Neural cell (in vitro differentiated cells): ENCODE measurements around the gene CDH4. TPM values are rescaled to one million over a fixed set of nuclear protein-coding genes. Genes with fewer than 3 reads are reported as not detected.

ENCODE experiments used
- H2AFZ ChIP-seq: fragments of 200-600, 300-800 bp; sonication (generic), shearing (Covaris generic); 2 replicates; pipeline ENCODE4 v1.6.0; 2014; ENCODE audit warnings: low read depth, mild to moderate bottlenecking, antibody characterized with exemption, low read length, moderate library complexity
- H3F3A ChIP-seq: fragments of 200-600 bp; shearing (Covaris generic); 2 replicates; pipeline ENCODE4 v1.6.1; 2016; ENCODE audit warnings: mild to moderate bottlenecking, moderate library complexity, mixed read lengths, antibody characterized with exemption, low read length; ENCODE audit not compliant: insufficient read depth, poor library complexity, severe bottlenecking
- H3K27ac ChIP-seq: fragments of 200-600, 300-800 bp; sonication (generic), shearing (Covaris generic); 2 replicates; pipeline ENCODE4 v1.5.1; 2014; ENCODE audit warnings: mild to moderate bottlenecking, low read length, moderate library complexity
- H3K27me3 ChIP-seq: fragments of 300-800, 200-600 bp; sonication (generic), shearing (Covaris generic); 2 replicates; pipeline ENCODE4 v1.6.0; 2014; ENCODE audit warnings: mild to moderate bottlenecking, low read depth, low read length, moderate library complexity; ENCODE audit not compliant: insufficient read depth
- H3K36me3 ChIP-seq: fragments of 300-800, 200-600 bp; sonication (generic), shearing (Covaris generic); 2 replicates; pipeline ENCODE4 v1.5.1; 2014; ENCODE audit warnings: mild to moderate bottlenecking, antibody characterized with exemption, low read length, moderate library complexity; ENCODE audit not compliant: insufficient read depth
- H3K4me2 ChIP-seq: fragments of 300-800, 200-600 bp; sonication (generic), shearing (Covaris generic); 2 replicates; pipeline ENCODE4 v1.6.0; 2014; ENCODE audit warnings: mild to moderate bottlenecking, low read length
- H3K4me3 ChIP-seq: fragments of 300-800, 200-600 bp; sonication (generic), shearing (Covaris generic); 2 replicates; pipeline ENCODE4 v1.5.1; 2014; ENCODE audit warnings: mild to moderate bottlenecking, low read length, moderate library complexity
- H3K79me2 ChIP-seq: fragments of 200-600 bp; shearing (Covaris generic); replicated peaks from 2 replicates; pipeline ENCODE4 v1.6.0; 2014; ENCODE audit warnings: mild to moderate bottlenecking, low read length, moderate library complexity; ENCODE audit not compliant: insufficient read depth
- H3K9ac ChIP-seq: fragments of 300-800, 200-600 bp; sonication (generic), shearing (Covaris generic); 2 replicates; pipeline ENCODE4 v1.6.1; 2016; ENCODE audit warnings: mild to moderate bottlenecking, low read length, mixed read lengths
- H3K9me2 ChIP-seq: fragments of 200-600 bp; shearing (Covaris generic); 2 replicates; pipeline ENCODE4 v1.6.1; 2016; ENCODE audit warnings: mild to moderate bottlenecking, low read length, mixed read lengths; ENCODE audit not compliant: insufficient read depth
- H3K9me3 ChIP-seq: fragments of 200-600, 300-800 bp; sonication (generic), shearing (Covaris generic); 2 replicates; pipeline ENCODE4 v1.6.1; 2016; ENCODE audit warnings: mild to moderate bottlenecking, mixed run types, low read length, moderate library complexity, mixed read lengths
- H4K20me1 ChIP-seq: fragments of 200-600 bp; shearing (Covaris generic); 2 replicates; pipeline ENCODE4 v1.6.1; 2016; ENCODE audit warnings: mild to moderate bottlenecking, mixed run types; ENCODE audit not compliant: insufficient read depth
- CTCF ChIP-seq: fragments of 450-650 bp; IDR thresholded peaks from 2 replicates; pipeline ENCODE4 v1.5.1; 2014; ENCODE audit warnings: antibody characterized with exemption, mild to moderate bottlenecking, moderate library complexity; ENCODE audit not compliant: poor library complexity, severe bottlenecking
- EP300 ChIP-seq: fragments of 450-650 bp; conservative IDR thresholded peaks from 2 replicates; pipeline ENCODE4 v1.6.1; 2014; ENCODE audit warnings: antibody characterized with exemption, mild to moderate bottlenecking, moderate library complexity; ENCODE audit not compliant: poor library complexity, severe bottlenecking
- EZH2 ChIP-seq: fragments of 200-600, 300-800 bp; shearing (Covaris generic), sonication (generic); IDR thresholded peaks from 2 replicates; pipeline ENCODE4 v1.6.1; 2014; ENCODE audit warnings: antibody characterized with exemption, low read length, borderline replicate concordance, mild to moderate bottlenecking; ENCODE audit not compliant: insufficient read depth, poor library complexity, severe bottlenecking
- MXI1 ChIP-seq: fragments of 450-650 bp; conservative IDR thresholded peaks from 2 replicates; pipeline ENCODE4 v1.6.1; 2014; ENCODE audit warnings: antibody characterized with exemption, mild to moderate bottlenecking; ENCODE audit not compliant: poor library complexity, severe bottlenecking
- POLR2AphosphoS5 ChIP-seq: IDR thresholded peaks from 2 replicates; pipeline ENCODE4 v1.6.1; 2012
- RAD21 ChIP-seq: fragments of 450-650 bp; conservative IDR thresholded peaks from 2 replicates; pipeline ENCODE4 v1.6.1; 2014; ENCODE audit warnings: antibody characterized with exemption, mild to moderate bottlenecking, moderate library complexity
- SMC3 ChIP-seq: fragments of 450-650 bp; conservative IDR thresholded peaks from 2 replicates; pipeline ENCODE4 v1.6.1; 2014; ENCODE audit warnings: antibody characterized with exemption, mild to moderate bottlenecking, moderate library complexity; ENCODE audit not compliant: poor library complexity
- TAF1 ChIP-seq: IDR thresholded peaks from 2 replicates; pipeline ENCODE4 v1.6.1; 2012; ENCODE audit warnings: low read depth
- polyA plus RNA-seq: library from polyadenylated mRNA; depleted of rRNA; stranded (reverse); fragments of >200 nt; gene quantifications from 2 replicates; pipeline ENCODE4 v1.2.3, GENCODE V29; 2014
- TF ChIP-seq, protein P1 (sequence below): IDR thresholded peaks from 2 replicates; pipeline ENCODE4 v1.6.1; 2012; ENCODE audit warnings: borderline replicate concordance

Gene CDH4
- polyA plus RNA-seq, 1 donor from 2014 or later, result 24.6 TPM

GRCh38 chr20:61778495-61778863, 526.4 kb downstream of the CDH4 start:
- no peak for TF ChIP-seq EZH2
- TF ChIP-seq CTCF, result no peak
- TF ChIP-seq MXI1, result no peak
- TF ChIP-seq SMC3, result no peak
- no peak for TF ChIP-seq POLR2AphosphoS5
- no peak for TF ChIP-seq TAF1
- no peak for TF ChIP-seq EP300
- no peak for TF ChIP-seq RAD21
- TF ChIP-seq, protein P1, sequence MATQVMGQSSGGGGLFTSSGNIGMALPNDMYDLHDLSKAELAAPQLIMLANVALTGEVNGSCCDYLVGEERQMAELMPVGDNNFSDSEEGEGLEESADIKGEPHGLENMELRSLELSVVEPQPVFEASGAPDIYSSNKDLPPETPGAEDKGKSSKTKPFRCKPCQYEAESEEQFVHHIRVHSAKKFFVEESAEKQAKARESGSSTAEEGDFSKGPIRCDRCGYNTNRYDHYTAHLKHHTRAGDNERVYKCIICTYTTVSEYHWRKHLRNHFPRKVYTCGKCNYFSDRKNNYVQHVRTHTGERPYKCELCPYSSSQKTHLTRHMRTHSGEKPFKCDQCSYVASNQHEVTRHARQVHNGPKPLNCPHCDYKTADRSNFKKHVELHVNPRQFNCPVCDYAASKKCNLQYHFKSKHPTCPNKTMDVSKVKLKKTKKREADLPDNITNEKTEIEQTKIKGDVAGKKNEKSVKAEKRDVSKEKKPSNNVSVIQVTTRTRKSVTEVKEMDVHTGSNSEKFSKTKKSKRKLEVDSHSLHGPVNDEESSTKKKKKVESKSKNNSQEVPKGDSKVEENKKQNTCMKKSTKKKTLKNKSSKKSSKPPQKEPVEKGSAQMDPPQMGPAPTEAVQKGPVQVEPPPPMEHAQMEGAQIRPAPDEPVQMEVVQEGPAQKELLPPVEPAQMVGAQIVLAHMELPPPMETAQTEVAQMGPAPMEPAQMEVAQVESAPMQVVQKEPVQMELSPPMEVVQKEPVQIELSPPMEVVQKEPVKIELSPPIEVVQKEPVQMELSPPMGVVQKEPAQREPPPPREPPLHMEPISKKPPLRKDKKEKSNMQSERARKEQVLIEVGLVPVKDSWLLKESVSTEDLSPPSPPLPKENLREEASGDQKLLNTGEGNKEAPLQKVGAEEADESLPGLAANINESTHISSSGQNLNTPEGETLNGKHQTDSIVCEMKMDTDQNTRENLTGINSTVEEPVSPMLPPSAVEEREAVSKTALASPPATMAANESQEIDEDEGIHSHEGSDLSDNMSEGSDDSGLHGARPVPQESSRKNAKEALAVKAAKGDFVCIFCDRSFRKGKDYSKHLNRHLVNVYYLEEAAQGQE, result no peak
- Histone ChIP-seq H3K9ac (no peak overlapping the region), H3K27ac (no peak overlapping the region), H3K9me2 (no peaks in the 10 kb centered on the region), H4K20me1 (no peaks in the 10 kb centered on the region), H3K36me3 (no peaks in the 10 kb centered on the region), H3K79me2 (no peaks in the 10 kb centered on the region), H3K27me3 (no peaks in the 10 kb centered on the region), H3K9me3 (no peaks in the 10 kb centered on the region), H3F3A (no peaks in the 10 kb centered on the region), H2AFZ (no peak overlapping the region), H3K4me2 (no peak overlapping the region), H3K4me3 (no peak overlapping the region)

DNA sequence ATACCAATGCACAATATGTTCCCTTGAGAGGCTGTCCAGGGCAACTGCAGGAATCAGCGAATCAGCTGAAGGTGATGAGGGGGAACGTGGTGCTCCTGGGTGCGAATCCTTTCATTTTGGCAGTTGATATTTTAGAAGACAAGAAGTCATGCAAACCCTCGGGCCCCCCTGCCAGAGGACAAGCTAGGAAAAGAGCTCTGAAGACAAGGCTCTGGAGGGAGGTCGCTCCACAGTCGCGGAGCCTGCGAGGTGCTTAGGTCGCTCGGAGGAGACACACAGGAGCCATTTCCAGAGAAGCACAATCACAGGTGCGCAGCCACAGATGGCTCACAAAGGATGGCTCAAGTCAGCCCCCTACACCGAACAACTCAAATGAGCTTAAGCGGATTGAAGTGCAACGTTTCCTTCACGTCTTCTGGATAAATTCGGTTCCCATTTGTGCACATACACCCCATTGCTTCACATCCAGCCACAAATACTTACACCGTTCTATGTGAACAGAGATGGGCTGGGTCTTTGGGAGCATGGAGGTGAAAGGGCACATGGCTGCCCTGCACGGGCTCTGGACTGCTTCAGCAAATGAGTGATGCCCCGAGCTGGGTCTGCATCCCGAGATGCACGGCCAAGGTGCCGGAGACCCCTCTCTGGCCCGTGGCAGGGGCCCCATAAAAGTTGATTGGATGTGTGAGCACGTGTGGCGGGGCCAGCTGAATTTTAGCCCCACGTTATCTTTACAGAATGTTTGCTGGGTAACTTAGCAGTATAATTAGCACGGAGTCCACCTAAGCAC, 527.3 kb downstream of the CDH4 start:
- Histone ChIP-seq H3K27ac (no peak overlapping the region), H3K9me2 (no peaks in the 10 kb centered on the region), H3K9me3 (no peaks in the 10 kb centered on the region), H4K20me1 (no peaks in the 10 kb centered on the region), H3K9ac (no peak overlapping the region), H3F3A (no peaks in the 10 kb centered on the region), H3K36me3 (no peaks in the 10 kb centered on the region), H2AFZ (no peak overlapping the region), H3K4me2 (no peak overlapping the region), H3K4me3 (no peak overlapping the region), H3K79me2 (no peaks in the 10 kb centered on the region), H3K27me3 (no peaks in the 10 kb centered on the region)
- no peak for TF ChIP-seq CTCF
- TF ChIP-seq, protein P1, result no peak
- no peak for TF ChIP-seq TAF1
- TF ChIP-seq SMC3, result no peak
- no peak for TF ChIP-seq RAD21
